Mesenchymal stem cell (in vitro differentiated cells and primary cell): ENCODE measurements around the gene TMEM37.

Experiments used
- DNase-seq: peaks from one replicate; pipeline ENCODE4 v3.0.0-alpha.2; 2013
- H2AFZ ChIP-seq: one replicate; pipeline ENCODE4 v1.6.1; 2013; ENCODE audit warnings: low read depth, mild to moderate bottlenecking, control low read depth, inconsistent platforms, low read length, moderate library complexity
- H2AK5ac ChIP-seq: 2 replicates; pipeline ENCODE4 v1.6.1; 2013; ENCODE audit warnings: low read length, moderate library complexity, mild to moderate bottlenecking, inconsistent platforms; ENCODE audit not compliant: severe bottlenecking
- H2BK120ac ChIP-seq: one replicate; pipeline ENCODE4 v1.6.1; 2013; ENCODE audit warnings: low read depth, mild to moderate bottlenecking, inconsistent platforms, low read length, moderate library complexity
- H2BK12ac ChIP-seq, 2 experiments: one replicate each; pipeline ENCODE4 v1.6.1; 2013; ENCODE audit warnings: inconsistent platforms in 2 of 2, low read length in 2 of 2, mild to moderate bottlenecking in 2 of 2, moderate library complexity in 2 of 2, control low read depth in 1 of 2
- H2BK15ac ChIP-seq: one replicate; pipeline ENCODE4 v1.6.1; 2013; ENCODE audit warnings: mild to moderate bottlenecking, low read depth, inconsistent platforms; ENCODE audit not compliant: poor library complexity, severe bottlenecking
- H2BK5ac ChIP-seq: 2 replicates; pipeline ENCODE4 v1.6.1; 2013; ENCODE audit warnings: low read depth, mild to moderate bottlenecking, low read length, control low read depth, inconsistent platforms; ENCODE audit not compliant: poor library complexity, severe bottlenecking
- H3K14ac ChIP-seq, 2 experiments: one replicate each; pipeline ENCODE4 v1.6.1; 2013; ENCODE audit warnings: inconsistent platforms in 2 of 2, low read length in 2 of 2, control low read depth in 1 of 2, mild to moderate bottlenecking in 1 of 2, moderate library complexity in 1 of 2
- H3K18ac ChIP-seq, 2 experiments: one replicate each; pipeline ENCODE4 v1.6.1; 2013; ENCODE audit warnings: inconsistent platforms in 2 of 2, low read length in 2 of 2, control low read depth in 1 of 2, low read depth in 1 of 2, mild to moderate bottlenecking in 1 of 2
- H3K23ac ChIP-seq, 2 experiments: one replicate each; pipeline ENCODE4 v1.6.1; 2013; ENCODE audit warnings: inconsistent platforms in 2 of 2, low read length in 2 of 2, mild to moderate bottlenecking in 2 of 2, moderate library complexity in 2 of 2, control low read depth in 1 of 2
- H3K27ac ChIP-seq: 2 replicates; pipeline ENCODE4 v1.5.1; 2013; ENCODE audit warnings: mild to moderate bottlenecking, moderate library complexity, low read length, control low read depth, inconsistent platforms; ENCODE audit not compliant: poor library complexity, severe bottlenecking
- H3K27me3 ChIP-seq, 2 experiments: 2 replicates each; pipeline versions ENCODE4 v1.6.1 to v1.7.0; 2013; ENCODE audit warnings: low read length in 2 of 2, mild to moderate bottlenecking in 2 of 2, moderate library complexity in 2 of 2, control low read depth in 1 of 2, inconsistent platforms in 1 of 2; ENCODE audit not compliant: control insufficient read depth in 1 of 2, insufficient read depth in 1 of 2
- H3K36me3 ChIP-seq, 2 experiments: 2 replicates each; pipeline versions ENCODE4 v1.6.1 to v1.7.0; 2013; ENCODE audit warnings: low read length in 2 of 2, control low read depth in 1 of 2, inconsistent platforms in 1 of 2, low read depth in 1 of 2, mild to moderate bottlenecking in 1 of 2; ENCODE audit not compliant: insufficient read depth in 2 of 2, control insufficient read depth in 1 of 2
- H3K4ac ChIP-seq, 2 experiments: one replicate each; pipeline ENCODE4 v1.6.1; 2013; ENCODE audit warnings: inconsistent platforms in 2 of 2, low read length in 2 of 2, mild to moderate bottlenecking in 2 of 2, moderate library complexity in 2 of 2, control low read depth in 1 of 2, low read depth in 1 of 2
- H3K4me1 ChIP-seq: 2 replicates; pipeline ENCODE4 v1.6.1; 2013; ENCODE audit warnings: low read depth, low read length, control low read depth; ENCODE audit not compliant: control insufficient read depth, insufficient read depth
- H3K4me2 ChIP-seq: 2 replicates; pipeline ENCODE4 v1.6.1; 2013; ENCODE audit warnings: low read length, mild to moderate bottlenecking, inconsistent platforms; ENCODE audit not compliant: poor library complexity, severe bottlenecking
- H3K4me3 ChIP-seq, 2 experiments: 2 replicates each; pipeline versions ENCODE4 v1.5.1 to v1.7.0; 2013; ENCODE audit warnings: low read length in 2 of 2, mild to moderate bottlenecking in 2 of 2, control low read depth in 1 of 2, low read depth in 1 of 2; ENCODE audit not compliant: insufficient read depth in 1 of 2
- H3K79me1 ChIP-seq: replicated peaks from 2 replicates; pipeline ENCODE4 v1.6.1; 2013; ENCODE audit warnings: mild to moderate bottlenecking, control low read depth, low read length, inconsistent platforms; ENCODE audit not compliant: poor library complexity, severe bottlenecking
- H3K9ac ChIP-seq: 2 replicates; pipeline ENCODE4 v1.7.0; 2013; ENCODE audit warnings: mild to moderate bottlenecking, low read length, moderate library complexity
- H3K9me3 ChIP-seq: 2 replicates; pipeline ENCODE4 v1.7.0; 2013; ENCODE audit warnings: mild to moderate bottlenecking, low read length; ENCODE audit not compliant: control insufficient read depth
- H4K8ac ChIP-seq: one replicate; pipeline ENCODE4 v1.6.1; 2013; ENCODE audit warnings: inconsistent platforms, mild to moderate bottlenecking, low read length, moderate library complexity
- H4K91ac ChIP-seq: one replicate; pipeline ENCODE4 v1.6.1; 2013; ENCODE audit warnings: mild to moderate bottlenecking, low read length, inconsistent platforms
- WGBS: methylation state at CpG from one replicate; pipeline ENCODE4 v1.1.7; 2013; ENCODE audit warnings: mixed read lengths; 5-methylcytosine and 5-hydroxymethylcytosine counted together

Gene TMEM37

DNA sequence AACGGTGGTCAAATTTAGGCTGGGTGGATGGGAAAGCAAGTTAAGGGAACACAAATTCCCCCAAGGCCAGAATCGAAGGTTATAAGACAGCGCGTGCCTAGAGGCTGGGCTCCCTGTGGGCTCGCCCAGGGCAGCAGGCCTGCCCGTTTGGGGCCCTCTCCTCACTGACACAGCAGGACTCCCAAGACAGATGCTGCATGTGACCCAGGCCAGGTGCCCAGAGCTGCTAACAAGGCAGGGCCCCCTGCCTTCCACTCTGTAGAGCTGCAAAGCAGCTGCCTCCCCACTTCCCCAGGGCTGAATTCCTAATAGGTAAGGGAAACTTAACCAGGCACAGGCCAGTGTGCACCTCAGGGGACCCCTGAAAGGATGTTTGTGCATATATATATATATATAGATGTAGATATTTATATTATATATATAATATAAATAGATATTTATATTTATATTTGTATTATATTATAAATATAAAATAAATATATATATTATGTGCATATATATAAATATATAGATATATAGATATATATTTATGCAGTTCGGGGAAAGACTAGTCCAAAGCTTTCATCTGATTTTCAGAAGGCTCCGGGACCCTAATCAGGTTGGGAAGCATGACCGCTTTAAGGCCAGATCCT, 43.7 kb downstream of the TMEM37 start:
- H2AK5ac ChIP-seq: no peak overlapping the region
- H4K91ac ChIP-seq: no peak overlapping the region
- H2BK12ac ChIP-seq: no peak overlapping the region
- H3K27ac ChIP-seq: no peak overlapping the region
- no peaks in the 10 kb centered on the region for H3K36me3 ChIP-seq
- no peak overlapping the region for H3K9ac ChIP-seq
- WGBS: 80% methylated on average over 9 of the region's 9 CpGs
- H2BK5ac ChIP-seq: no peak overlapping the region
- peaks cover 0 to 59% of the 10 kb centered on the region in 2 experiments for H3K27me3 ChIP-seq
- H3K4me3 ChIP-seq: no peak overlapping the region
- no peak overlapping the region for H3K4ac ChIP-seq
- no peaks in the 10 kb centered on the region for H3K9me3 ChIP-seq
- no peak overlapping the region for H2AFZ ChIP-seq
- H3K18ac ChIP-seq: no peak overlapping the region
- H3K79me1 ChIP-seq: no peaks in the 10 kb centered on the region
- H3K14ac ChIP-seq: no peak overlapping the region
- no peak overlapping the region for H3K23ac ChIP-seq
- peaks cover 19% of the 10 kb centered on the region for H3K4me1 ChIP-seq
- no peak overlapping the region for H2BK15ac ChIP-seq
- H2BK120ac ChIP-seq: no peak overlapping the region
- H3K4me2 ChIP-seq: no peak overlapping the region
- DNase-seq: no peak
- H4K8ac ChIP-seq: no peak overlapping the region

DNA sequence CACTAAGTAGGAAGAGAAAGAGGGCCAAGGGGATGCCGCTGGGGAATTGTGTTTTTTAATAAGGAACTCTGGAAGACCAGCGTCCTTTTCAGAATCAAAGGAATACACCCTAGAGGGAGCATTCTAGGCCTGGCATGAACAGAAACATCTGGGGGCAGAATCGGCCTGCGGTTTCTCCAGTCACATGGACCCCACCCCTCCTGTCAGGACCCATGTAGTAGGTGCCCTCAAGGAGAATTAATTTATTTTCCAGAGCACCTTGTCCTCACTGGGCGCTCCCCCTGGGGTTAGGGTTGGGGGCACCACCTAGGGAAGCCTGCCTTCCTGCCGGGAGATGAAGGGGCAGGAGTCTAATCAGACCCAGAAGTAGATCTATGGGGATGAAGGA, 44.2 kb downstream of the TMEM37 start:
- DNase-seq: no peak
- no peak overlapping the region for H3K4me3 ChIP-seq
- no peak overlapping the region for H3K14ac ChIP-seq
- H3K4me2 ChIP-seq: no peak overlapping the region
- peaks cover 0 to 64% of the 10 kb centered on the region in 2 experiments for H3K27me3 ChIP-seq
- H2BK15ac ChIP-seq: no peak overlapping the region
- no peaks in the 10 kb centered on the region for H3K9me3 ChIP-seq
- H3K4ac ChIP-seq: no peak overlapping the region
- 71% methylated on average over 6 of the region's 6 CpGs for WGBS
- no peak overlapping the region for H2AK5ac ChIP-seq
- no peak overlapping the region for H2AFZ ChIP-seq
- no peak overlapping the region for H2BK12ac ChIP-seq
- H4K8ac ChIP-seq: no peak overlapping the region
- H3K27ac ChIP-seq: no peak overlapping the region
- no peaks in the 10 kb centered on the region for H3K79me1 ChIP-seq
- H3K18ac ChIP-seq: no peak overlapping the region
- H2BK5ac ChIP-seq: no peak overlapping the region
- no peak overlapping the region for H3K23ac ChIP-seq
- H3K4me1 ChIP-seq: peaks cover 19% of the 10 kb centered on the region
- H2BK120ac ChIP-seq: no peak overlapping the region
- no peaks in the 10 kb centered on the region for H3K36me3 ChIP-seq
- H4K91ac ChIP-seq: no peak overlapping the region
- H3K9ac ChIP-seq: no peak overlapping the region

DNA sequence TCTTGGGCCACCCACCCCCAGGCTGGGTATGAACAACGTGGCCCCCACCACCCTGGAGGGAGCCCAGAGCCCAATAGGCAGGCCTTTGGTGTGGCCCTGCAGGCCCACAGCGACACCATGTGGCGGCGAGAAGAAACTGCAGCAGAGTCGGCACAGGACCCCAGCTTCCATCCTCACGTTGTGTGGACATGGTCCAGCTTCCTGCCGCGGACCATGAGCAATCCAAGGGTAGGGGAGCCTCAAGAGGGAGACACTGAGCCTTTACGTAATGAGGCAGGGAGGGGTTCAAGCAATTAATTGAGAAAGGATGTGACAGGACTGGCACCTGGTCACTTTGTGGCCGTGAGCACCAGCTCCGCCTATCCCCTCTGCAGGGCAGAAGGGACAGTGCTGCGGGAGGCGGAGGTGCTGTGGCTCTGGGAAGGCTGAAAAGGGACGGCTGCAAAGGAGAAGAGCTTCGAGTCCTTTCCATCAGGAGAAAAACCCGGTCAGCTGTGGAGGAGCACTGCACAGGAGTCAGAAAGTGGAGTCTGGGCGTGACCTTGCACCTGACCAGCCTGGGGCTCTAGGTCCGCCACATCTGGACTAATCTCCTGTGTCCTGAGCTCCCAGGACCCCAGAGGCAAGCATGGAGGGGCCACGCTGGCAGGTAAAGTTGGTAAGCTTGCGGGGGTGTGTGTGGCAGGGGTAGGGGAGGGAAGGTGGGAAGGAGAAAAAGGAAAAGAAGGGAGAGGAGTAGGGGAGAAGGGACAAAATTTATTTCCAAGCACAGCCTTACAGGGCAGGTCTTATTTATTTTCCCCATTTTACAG, 44.9 kb downstream of the TMEM37 start:
- Histone ChIP-seq H3K27me3 (peaks cover 0 to 68% of the 10 kb centered on the region in 2 experiments), H3K18ac (no peak overlapping the region), H3K27ac (no peak overlapping the region), H3K4me2 (no peak overlapping the region), H3K36me3 (no peaks in the 10 kb centered on the region), H3K9me3 (no peaks in the 10 kb centered on the region), H2BK15ac (no peak overlapping the region), H3K4ac (no peak overlapping the region), H2BK12ac (no peak overlapping the region), H3K4me1 (peaks cover 19% of the 10 kb centered on the region), H4K91ac (no peak overlapping the region), H2BK5ac (no peak overlapping the region), H3K79me1 (no peaks in the 10 kb centered on the region), H2BK120ac (no peak overlapping the region), H3K23ac (no peak overlapping the region), H2AFZ (no peak overlapping the region), H4K8ac (no peak overlapping the region), H3K14ac (no peak overlapping the region), H2AK5ac (peak overlapping the region; percentile 7), H3K9ac (no peak overlapping the region), H3K4me3 (no peak overlapping the region)
- peak; percentile 50 for DNase-seq
- WGBS: 31% methylated on average over 20 of the region's 20 CpGs

DNA sequence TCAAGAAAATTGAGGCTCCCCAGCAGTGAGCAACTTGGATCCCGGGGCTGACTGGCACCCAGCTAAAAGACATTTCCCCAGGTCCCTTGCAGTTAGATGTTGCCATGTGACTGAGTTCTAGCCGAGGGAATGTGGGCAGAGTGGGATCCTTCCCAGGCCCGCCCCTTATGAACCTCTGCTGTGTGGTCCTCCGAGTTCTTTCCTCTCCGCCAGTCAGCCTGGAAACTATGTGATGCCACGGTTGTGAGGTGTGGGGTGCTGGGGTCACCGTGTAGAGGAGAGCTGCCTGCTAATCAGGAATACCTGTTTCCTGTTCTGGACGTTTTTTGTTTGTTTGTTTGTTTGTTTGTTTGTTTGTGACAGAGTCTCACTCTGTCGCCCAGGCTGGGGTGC, 45.5 kb downstream of the TMEM37 start:
- Histone ChIP-seq H3K4me2 (no peak overlapping the region), H3K23ac (no peak overlapping the region), H3K14ac (no peak overlapping the region), H3K4me1 (peaks cover 19% of the 10 kb centered on the region), H3K18ac (no peak overlapping the region), H3K27ac (no peak overlapping the region), H3K9ac (no peak overlapping the region), H2BK5ac (no peak overlapping the region), H3K4me3 (no peak overlapping the region), H4K91ac (no peak overlapping the region), H3K79me1 (no peaks in the 10 kb centered on the region), H2BK12ac (no peak overlapping the region), H4K8ac (no peak overlapping the region), H3K4ac (no peak overlapping the region), H2AFZ (no peak overlapping the region), H2AK5ac (no peak overlapping the region), H3K36me3 (no peaks in the 10 kb centered on the region), H2BK15ac (no peak overlapping the region), H3K9me3 (no peaks in the 10 kb centered on the region), H2BK120ac (no peak overlapping the region), H3K27me3 (peaks cover 0 to 68% of the 10 kb centered on the region in 2 experiments)
- WGBS: 75% methylated on average over 9 of the region's 9 CpGs
- no peak for DNase-seq
